Activated CD4-positive, CD25-positive, alpha-beta regulatory T cell treated with anti-CD3 and anti-CD28 coated beads, Interleukin-2, amount 50 U/mL, for 72 hours (primary cell): Measurements from ENCODE around the gene STIL.
"Not testable (repeated sequence)": the region's sequence is repeated elsewhere in the genome, so short reads cannot be mapped to it uniquely, and the experiment has no call there.

ENCODE experiments used
- DNase-seq: peaks from one replicate; pipeline ENCODE4 v3.0.0; 2021

Gene STIL

DNA sequence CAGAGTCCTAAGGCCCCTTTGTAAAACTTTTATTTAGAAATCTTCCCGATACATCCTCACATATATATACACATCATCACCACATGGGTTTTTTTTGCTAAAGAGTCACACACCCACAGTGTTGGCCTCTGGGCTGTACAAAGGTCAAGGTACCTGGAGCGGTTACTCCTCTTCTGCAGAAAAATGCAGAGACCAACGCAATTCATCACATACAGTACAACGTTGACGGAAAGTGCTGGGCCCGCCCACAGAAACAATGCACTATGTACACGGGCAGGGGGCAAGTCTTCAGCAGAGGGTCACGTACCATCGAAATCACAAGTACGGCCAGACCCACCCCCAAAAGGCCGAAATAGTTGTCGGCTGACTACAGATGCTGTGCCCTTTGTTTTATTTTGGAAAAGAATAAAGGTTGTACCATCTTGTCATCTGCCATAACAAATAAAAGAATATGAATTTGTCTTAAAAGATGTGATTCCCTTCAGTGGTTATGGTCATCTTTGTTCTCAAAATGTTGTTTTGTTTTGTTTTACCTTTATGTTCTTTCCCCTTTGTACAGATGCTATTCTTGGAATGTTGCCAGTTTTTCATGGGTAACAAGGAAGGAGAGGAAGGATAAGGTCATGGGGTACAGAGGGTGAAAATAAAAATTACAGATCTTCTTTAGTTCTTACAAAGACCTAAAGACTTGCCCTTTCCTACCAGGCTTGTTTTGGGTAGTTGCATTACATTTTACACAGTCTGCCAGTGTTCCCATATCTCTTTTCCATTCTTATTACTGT lies 97.5 kb downstream of the STIL start:
- DNase-seq, result no peak

DNA sequence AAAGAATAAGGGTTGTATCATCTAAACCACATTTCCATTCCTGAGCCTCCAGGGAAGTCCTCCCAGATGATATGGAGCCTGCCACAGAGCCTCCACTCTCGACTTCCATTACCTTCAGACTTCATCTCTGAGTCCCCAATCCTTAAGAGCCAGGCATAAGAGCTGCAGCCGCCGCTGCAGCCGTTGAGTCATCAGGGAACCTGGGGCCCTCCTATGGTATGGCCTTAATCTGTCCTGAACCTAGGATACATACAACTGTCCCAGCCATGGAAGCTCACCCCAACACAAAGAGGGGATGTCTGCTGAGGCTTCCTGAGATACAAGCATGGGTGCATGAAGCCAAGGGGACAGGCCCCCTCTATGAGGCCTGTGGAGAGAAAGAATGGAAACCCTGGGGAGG lies 98.2 kb downstream of the STIL start:
- DNase-seq, result no peak

DNA sequence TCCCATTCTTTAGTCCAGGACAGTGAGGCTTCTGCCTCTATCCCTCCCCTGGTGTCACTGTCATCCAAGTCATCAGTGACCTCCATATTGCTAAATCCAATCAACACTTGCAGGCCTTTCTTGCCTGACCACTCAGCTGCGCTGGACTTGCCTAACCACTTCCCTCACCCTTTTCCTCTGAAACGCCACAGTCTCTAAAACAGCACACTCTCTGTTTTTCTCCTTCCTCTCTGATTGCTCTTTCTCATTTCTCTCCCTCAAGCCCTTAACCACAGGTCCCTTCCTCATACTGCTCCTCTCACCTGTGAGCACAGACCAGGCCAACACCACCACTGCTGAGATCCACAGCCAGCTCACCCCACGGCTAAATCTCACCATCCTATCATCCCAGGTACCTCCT lies 99.4 kb downstream of the STIL start:
- no peak for DNase-seq

DNA sequence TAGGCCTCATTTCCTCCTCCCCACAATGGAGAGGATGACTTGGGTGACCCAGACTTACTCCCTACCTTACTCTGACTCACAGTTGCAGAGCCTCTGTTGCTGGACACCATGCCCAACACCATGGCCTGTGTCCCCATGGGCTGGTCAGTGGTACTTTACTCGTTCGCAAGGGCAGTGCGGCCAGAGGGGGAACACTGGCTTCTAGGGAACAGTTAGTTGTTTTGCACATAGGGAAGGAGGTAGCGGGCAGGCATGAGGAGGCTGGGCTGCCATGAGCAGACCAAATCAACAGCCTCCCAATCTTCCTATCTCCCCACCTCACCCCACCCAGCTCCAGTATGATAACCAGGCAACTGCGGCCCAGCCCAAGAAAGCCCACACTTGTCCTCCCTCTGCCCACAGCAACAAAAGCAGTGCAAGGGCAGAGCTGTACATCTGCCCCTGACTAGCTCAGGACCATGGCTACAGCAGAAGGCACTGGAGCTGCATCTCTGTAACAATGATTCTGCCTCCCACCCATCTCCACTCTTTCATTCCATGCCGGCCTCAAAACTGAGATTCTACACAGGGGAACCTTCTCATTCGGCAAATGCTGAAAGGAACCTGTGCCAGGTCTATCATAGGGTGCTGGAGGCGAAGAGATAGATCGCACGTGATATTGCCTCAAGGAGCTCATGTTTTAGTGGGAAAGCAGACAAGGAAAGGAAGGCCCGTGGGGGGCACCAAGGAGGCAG lies 100.5 kb downstream of the STIL start:
- DNase-seq, result no peak

DNA sequence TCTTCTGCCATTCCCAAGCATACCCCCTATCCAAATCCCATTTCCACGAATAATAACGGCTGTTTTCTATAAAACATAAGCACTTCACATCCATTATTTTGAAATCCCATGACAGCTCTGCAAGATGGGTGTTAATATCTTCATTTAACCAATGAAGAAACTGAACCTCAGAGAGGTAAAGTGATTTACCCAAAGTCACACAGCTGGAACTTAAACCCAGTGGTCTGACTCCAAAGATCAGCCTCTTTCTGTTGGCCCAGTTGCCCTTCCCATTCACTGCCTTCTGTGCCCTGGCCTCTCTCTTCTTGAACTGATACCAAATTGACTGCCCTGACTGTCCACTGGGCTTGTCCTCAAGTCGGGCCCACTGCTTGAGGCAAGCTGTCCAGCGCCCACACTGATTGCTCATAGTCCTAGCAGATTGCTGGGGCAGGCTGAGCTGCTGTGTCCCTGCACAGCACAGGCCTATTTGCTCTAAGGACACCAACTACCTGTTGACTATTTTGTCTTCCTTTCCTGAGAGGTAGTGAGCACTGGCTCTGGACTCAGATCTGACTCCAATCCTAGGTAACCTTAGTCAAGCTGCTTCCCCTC lies 101.2 kb downstream of the STIL start:
- no peak for DNase-seq

DNA sequence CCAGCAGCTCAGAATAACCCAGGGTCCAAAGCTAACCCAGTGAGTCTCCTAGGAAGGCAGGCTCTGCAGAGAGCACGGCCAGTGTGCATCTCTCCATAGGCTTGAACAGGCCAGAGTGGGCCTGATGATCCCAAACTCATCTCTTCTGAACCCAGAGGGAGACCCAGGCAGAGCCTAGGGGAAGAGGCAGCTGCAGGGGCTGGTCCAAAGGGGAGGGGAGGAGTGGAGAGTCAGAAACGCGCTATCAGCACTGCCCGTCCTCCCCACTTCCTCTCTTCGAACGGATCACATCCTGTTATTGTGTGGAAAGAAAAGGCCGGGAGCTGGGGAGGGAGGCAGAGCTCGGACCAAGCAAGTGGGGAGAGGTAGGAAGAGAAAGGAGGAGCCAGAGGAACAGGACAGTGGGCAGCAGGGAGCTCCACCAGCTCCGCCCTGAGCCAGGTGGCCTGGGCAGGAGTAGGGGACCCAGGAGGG lies 102.1 kb downstream of the STIL start:
- DNase-seq, result no peak

DNA sequence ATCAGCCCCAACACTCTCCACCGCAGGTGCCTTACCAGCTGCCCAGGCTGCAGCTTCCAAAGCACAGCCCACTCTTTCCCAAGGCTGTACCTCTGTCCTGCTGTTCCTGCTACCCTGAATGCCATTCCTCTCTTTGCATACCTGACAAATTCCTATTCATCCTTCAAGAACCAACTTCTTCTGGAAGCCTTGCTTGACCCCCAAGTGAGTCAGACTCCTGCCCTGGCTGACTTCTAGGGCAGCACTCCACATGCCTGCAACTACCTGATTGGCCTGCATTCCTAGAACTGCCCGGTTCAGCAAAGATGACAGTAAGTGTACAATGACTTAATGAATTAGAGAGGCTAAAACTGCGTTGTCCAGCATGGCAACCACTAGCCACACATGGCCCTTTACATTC lies 103.3 kb downstream of the STIL start:
- no peak for DNase-seq

DNA sequence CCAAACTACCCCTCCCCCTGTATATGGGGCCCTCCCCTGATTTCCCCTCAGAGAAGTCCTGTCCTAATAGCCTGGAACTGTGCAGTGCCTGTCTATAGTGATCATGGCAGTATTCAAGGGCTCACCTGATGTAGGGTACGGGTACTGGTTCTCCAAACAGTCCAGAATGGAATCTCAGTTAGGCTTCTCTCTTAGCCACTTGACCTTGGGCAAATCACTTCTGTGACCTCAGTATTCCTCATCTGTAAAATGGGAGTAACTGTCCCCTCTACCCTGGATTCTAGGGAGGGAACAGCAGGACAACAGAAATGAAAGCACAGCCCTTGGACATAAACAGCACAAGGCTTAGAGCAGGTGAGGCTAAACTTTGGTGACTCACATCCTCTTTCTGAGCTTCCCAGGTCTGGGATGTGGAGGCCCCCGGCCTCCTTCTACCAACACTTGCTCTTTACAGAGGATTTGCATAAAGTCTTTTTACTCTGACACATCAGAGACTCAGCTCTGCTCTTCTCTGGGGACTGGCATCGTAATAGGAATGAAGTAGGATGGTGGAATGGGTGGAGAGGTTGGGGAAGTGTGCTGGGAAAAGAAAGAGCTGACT lies 104.1 kb downstream of the STIL start:
- DNase-seq, result no peak

DNA sequence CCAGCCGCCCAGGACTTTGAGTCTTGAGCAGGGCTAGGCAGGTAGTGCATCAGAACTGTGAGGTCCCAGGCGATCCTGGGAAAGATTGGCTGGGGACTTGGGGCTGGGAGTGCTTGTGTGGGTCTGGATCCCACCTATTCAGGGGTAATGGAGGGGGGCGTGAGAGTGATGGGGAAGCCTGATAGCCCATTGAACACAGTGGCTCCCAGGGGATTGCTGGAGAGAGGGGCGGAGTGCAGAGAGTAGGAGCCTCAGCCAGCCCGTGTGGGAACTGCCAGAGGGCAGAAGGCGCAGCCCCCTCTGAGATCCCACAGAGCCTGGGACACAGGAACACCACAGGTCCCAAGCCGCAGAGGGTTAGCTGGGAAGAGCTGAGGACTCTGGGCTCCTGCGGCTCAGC lies 104.9 kb downstream of the STIL start:
- no peak for DNase-seq

DNA sequence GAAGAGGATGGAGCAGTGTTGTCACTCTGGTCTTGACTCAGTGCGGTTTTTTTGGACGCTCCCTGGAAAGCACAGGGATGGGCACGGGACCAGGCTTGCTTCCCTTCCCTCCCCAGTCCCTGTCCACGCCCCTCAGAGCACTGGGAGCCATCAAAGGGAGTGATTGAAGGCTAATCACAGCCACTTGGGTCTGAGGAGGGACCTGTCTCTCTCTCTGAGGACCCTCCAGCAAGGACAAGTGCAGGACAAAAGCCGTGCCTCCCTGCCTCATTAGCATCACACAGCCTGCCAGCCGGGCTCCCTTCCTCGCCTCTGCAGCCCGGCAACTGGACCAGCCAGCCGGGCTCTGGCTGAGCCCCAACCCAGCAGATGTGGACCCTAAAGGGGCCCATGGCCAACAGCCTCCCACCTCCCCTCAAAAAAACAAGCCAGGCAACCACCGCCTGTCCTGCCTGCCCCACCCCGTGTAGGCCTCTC lies 105.5 kb downstream of the STIL start:
- DNase-seq, result no peak

DNA sequence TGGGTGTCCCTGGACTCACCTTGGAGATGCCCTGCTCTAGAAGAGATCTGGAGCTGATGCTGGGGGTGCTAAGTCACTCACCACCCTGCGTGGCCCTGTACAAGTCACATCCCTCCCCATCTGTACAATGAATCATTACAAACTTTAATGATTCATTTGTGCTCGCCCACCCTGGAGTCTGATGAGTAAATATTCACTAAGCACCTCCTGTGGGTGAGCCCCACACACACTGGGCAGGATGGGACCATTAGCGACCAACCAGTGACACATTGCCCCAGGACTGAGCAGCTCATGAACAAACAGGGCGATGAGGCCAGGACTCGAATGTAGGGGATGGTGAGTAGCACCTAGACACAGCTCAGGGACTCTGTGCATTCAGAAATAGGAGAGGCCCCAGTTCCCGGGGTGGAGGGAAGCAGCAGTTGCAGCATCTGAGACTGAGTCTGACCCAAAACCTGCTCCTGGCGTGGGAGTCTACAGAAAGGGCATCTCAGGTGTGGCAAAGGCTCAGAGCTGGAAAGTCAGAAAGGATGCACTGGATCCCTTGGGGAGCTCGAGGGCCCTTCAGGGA lies 106.1 kb downstream of the STIL start:
- no peak for DNase-seq

DNA sequence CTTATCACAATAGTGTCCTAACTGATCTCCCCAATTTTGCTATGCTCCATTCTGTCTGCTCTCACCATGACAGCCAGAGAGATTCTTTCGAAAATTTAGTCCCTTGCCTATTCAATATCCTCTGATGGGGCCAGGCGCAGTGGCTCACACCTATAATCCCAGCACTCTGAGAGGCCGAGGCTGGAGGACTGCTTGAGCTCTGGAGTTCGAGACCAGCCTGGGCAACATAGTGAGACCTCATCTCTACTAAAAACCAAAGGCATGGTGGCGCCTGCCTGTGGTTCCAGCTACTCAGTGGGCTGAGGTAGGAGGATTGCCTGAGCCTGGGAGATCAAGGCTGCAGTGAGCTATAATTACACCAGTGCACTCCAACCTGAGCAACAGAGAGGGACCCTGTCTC lies 108.0 kb downstream of the STIL start:
- DNase-seq, result no peak

DNA sequence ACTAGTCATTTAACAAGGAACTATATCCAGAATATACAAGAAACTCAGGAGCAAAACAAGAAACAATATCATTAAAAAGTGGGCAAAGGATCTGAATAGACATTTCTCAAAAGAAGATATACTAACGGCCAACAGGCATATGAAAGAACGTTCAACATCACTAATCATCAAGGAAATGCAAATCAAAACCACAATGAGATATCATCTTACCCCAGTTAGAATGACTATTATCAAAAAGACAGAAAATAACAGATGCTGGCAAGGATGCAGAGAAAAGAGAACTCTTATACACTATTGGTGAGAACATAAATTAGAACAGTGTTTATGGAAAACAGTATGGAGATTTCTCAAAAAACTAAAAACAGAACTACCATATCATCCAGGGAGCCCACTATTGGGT lies 110.4 kb downstream of the STIL start:
- DNase-seq, result not testable (repeated sequence)

DNA sequence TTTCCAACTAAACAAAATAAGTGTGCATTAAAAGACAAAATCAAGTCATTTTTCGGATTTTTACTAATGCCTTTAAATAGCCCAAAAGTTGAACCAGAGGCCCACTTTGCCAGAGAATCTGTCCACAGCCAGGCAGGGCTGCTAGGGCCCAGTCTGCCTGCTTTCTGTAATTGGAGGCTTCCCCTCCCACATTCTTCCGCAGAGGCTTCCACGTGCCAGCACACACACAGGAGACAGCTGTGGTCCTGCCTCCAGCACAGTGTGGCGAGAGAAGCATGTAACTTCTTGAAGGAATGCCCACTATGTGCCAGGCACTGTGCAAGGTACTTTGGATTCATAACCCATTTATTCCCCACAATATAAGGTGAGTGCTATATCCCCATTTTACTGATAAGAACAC lies 112.8 kb downstream of the STIL start:
- DNase-seq, result no peak
